ENCODE measurements around the gene WDR89.
"Not testable (repeated sequence)": the region's sequence is repeated elsewhere in the genome, so short reads cannot be mapped to it uniquely, and the experiment has no call there.

Gene WDR89

DNA sequence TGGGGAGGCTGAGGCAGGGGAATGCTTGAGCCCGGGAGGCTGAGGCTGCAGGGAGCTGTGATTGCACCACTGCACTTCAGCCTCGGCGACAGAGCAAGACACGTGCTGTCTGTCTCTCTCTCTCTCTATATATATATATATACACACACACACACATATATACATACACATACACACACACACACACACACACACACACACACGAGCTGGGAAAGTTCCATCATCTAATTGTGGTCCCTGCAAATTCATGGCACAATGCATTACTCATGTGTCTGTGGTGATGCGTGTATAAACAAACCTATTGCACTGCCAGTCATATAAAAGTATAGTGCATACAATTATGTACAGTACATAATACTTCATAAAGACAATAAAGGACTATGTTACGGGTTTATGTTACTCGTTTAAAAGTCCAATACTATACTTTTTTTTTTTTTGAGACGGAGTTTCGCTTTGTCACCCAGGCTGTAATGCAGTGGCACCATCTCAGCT is 36.6 kb downstream of the WDR89 start:
- DNase-seq = no peak
- in situ Hi-C loops (cut with MboI; ENCODE audit: low pct_unique_long_range_greater_than_20kb, low sequenced_read_pairs) = no loop called here

DNA sequence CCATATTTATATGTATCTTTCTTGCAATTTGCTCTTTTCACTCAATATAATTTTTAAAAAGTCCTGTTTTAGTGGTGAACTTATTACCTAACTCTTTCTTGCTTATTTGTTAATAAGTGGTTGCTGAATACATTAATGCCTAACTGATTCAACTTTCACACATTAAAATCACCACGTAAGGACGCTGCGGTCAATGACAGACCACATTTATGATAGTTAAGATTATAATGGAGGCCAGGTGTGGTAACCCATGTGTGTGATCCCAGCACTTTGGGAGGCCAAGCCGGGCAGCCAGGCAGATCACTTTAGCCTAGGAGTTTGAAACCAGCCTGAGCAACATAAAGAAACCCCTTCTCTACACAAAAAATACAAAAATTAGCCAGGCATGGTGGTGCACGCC is 37.0 kb downstream of the WDR89 start:
- in situ Hi-C loops (cut with MboI; ENCODE audit: low pct_unique_long_range_greater_than_20kb, low sequenced_read_pairs) = no loop called here
- no peak for DNase-seq

DNA sequence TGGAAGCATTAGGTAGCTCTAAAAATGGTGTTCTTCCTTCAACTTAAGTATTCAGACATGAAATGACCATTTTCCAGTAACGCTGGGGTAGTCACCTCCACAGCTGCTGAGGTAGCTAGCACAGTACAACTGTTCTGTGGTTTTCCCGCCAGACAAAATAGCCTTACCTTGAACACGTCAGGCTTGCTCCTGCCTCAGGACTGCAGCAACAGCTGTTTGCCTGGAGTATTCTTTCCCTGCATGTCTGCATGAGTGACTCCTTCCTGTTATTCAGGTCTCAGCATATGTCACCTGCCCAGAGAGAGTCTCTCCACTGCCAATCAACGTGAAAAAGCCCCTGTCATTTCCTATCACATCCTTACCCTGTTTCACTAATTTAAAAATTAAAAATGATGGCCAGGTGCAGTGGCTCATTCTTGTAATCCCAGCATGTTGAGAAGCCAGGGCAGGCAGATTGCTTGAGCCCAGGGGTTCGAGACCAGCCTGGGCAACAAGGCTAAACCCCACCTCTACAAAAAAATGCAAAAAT is 37.9 kb downstream of the WDR89 start:
- no peak for DNase-seq
- in situ Hi-C loops (cut with MboI; ENCODE audit: low pct_unique_long_range_greater_than_20kb, low sequenced_read_pairs) = no loop called here

DNA sequence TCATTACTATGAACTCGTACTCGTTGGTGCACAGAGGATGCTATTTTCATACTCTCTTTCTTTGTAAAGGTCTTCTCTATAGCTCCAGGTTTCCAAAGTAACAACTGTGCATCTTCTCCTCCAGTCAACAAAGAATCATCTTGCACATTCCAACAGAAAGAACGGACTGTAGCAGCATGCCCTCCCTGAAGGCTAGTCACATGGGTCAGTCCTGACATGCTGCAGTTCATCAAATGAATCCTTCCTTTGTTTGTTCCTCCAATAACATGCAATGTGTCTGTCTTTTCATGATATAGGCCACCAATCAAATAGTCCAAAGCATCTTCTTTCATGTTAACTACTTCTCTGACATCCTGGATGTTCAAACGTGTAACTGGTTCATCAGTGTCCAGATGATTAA is 42.9 kb downstream of the WDR89 start:
- in situ Hi-C loops (cut with MboI; ENCODE audit: low pct_unique_long_range_greater_than_20kb, low sequenced_read_pairs) = no loop called here
- no peak for DNase-seq

DNA sequence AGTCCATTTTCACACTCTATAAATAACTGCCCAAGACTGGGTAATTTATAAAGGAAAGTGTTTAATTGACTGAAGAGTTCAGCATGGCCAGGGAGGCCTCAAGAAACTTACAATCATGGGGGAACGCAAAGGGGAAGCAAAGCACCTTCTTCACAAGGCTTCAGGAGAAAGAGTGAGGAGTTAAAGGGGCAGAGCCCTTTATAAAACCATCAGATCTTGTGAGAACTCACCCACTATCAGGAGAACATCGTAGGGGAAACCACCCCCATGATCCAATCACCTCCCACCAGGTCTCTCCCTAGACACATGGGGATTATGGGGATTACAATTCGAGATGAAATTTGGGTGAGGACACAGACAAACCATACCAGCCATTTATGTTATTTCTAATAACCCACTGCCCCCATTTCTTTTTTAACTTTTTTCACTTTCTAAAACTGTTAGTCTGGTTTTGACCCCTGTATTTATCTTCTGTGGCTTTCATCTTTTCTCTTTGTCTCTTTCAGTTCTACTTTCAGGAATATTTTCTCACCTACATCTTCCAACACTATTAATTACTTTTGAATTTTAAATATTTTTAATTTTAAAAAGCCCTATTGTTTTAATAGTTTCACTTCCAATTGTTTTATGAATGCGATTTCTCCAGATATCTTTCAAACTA is 44.5 kb downstream of the WDR89 start:
- in situ Hi-C loops (cut with MboI; ENCODE audit: low pct_unique_long_range_greater_than_20kb, low sequenced_read_pairs) = no loop called here
- no peak for DNase-seq

DNA sequence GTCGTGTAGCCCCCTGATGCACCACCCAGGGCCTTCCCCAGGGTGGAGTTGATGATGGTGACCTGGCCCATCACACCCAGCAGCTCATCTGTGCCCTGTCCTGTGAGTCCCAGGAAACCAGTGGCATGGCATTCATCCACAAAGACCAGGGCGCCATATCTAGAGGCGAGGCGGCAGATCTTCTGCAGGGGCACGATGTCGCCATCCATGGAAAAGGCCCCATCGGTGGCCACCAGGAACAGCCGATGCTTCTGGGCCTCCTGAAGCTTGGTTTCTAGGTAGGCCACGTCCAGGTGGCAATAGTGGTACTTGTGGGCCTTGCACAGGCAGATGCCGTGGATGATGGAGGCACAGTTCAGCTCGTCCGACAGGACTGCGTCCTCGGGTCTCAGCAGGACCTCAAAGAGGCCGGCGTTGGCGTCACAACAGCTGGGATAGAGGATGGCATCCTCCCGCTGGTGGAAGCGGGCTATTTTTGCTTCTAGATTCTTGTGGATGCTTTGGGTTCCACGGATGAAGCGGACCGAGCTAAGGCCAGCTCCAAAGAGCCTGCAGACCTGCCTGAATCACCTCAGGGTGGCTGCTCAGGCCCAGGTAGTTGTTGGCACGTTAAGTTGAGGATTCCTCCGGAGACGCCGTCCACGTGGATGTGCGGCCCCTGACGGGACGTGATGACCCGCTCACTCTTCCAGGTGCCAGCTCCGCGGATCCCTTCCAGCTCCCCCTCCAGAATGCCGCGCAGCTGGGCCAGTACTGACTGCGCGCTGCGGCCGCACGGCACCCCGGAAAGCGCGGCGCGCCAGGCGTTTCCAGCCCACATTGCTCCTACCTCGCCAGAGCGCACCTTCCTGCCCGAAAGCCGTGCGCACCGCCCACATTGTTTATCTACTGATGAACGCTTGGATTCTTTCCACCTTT is 47.0 kb downstream of the WDR89 start:
- DNase-seq = no peak
- in situ Hi-C loops (cut with MboI; ENCODE audit: low pct_unique_long_range_greater_than_20kb, low sequenced_read_pairs) = no loop called here

DNA sequence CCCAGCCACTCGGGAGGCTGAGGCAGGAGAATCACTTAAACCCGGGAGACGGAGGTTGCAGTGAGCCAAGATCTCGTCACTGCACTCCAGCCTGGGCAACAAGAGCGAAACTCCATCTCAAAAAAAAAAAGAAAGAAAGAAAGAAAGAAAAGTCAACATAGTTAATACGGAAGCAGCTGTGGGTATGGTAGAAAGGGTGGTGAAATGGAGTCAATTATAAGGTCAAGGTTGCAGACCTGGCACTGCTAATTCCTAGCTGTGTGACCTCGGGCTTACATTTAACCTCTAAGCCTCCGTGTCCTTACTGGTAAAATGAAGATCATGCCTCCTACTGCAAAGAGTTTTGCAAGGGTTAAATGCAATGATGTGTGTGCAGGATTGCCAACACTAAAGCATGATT is 58.6 kb downstream of the WDR89 start:
- DNase-seq; in situ Hi-C loops (cut with MboI; ENCODE audit: low pct_unique_long_range_greater_than_20kb, low sequenced_read_pairs): not testable (repeated sequence)

DNA sequence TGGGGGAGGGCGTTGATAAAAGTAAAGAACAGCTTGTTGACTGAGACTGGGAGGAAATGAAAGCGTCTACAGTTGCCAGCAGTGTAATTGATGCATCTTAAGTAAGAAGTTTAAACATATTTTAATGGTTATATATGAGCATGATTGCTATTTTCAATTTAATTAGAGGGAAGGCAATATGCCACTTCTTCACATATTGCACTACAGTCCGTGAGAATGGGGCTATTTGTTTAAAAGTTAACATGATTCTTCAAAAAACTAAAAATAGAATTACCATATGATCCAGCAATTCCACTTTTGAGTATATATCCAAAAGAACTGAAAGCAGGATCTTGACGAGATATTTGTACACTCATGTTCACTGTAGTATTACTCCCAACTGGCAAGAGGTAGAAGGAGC is 60.2 kb downstream of the WDR89 start:
- no peak for DNase-seq
- in situ Hi-C loops (cut with MboI; ENCODE audit: low pct_unique_long_range_greater_than_20kb, low sequenced_read_pairs) = no loop called here

DNA sequence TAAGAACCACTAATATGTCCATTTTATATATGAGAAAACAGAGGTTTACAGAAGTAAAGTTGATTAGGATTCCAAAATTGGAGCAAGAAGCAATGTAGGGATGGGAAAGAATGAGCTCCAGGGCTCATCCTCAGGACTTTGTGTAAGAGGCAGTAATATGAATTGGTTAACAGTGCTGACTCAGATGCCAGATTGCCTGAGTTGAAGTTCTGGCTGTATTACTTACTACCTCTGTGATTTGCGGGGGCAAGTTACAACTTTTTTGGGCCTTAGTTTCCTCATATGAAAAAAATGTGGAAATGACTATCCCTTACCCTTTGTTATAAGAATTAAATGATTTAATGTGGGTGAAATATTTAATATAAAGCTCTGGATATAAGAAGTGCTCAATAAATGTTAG is 63.4 kb downstream of the WDR89 start:
- in situ Hi-C loops (cut with MboI; ENCODE audit: low pct_unique_long_range_greater_than_20kb, low sequenced_read_pairs) = no loop called here
- no peak for DNase-seq

DNA sequence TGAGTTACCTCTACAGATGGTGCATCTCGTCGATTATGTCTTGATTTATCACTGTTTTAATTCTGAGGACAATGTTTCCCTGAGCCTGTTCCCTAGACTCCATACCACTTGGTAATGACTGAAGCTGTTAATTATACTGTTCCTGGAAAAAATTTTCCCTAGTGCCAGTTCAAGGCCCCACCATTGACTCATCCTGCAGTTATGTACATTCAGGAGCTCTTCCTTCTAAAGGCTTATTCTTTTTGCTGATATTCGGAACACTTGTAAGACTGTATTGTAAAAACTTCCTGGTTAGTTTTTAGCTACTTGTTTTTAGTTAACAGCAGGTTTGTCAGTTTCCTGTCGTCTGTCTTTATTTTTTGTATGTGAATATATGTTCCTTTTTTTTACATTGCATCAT is 68.1 kb downstream of the WDR89 start:
- in situ Hi-C loops (cut with MboI; ENCODE audit: low pct_unique_long_range_greater_than_20kb, low sequenced_read_pairs) = no loop called here
- no peak for DNase-seq

DNA sequence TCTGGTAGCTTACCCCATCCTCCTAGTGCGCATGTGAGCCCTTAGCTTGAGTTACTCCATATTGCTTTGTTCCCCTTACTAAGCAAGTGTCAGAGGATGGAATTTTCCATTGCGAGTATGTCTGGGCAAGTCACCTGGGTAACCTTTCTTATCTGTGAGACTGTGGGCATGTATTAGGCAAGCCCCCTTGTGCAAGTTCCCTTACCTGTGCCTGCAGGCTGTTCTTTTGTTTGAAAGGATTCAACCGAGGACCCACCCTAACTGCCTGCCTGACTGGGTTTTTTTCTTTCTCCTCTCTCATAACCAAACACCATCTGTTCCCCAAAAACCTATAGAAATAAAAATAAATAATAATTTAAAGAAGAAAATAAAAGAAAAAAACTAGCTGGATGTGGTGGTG is 76.2 kb downstream of the WDR89 start:
- DNase-seq = no peak
- in situ Hi-C loops (cut with MboI; ENCODE audit: low pct_unique_long_range_greater_than_20kb, low sequenced_read_pairs) = no loop called here

DNA sequence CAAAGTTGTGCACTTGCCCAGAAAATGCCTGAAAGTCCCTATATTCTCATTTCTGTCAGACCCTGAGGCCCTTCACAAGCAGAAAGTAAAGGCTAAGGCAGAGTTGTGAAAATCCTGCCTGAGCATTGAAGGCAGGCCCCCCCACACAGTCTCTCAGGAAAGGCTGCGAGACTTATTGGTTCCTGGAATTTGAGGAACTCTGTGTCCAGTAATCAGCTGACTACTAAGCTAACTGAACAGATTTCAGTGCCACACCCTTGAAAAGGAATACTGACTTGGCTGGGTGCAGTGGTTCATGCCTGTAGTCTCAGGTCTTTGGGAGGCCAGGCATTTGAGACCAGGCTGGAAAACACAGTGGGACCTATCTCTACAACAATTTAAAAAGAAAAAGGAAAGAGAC is 77.4 kb downstream of the WDR89 start:
- DNase-seq = no peak
- in situ Hi-C loops (cut with MboI; ENCODE audit: low pct_unique_long_range_greater_than_20kb, low sequenced_read_pairs) = no loop called here

DNA sequence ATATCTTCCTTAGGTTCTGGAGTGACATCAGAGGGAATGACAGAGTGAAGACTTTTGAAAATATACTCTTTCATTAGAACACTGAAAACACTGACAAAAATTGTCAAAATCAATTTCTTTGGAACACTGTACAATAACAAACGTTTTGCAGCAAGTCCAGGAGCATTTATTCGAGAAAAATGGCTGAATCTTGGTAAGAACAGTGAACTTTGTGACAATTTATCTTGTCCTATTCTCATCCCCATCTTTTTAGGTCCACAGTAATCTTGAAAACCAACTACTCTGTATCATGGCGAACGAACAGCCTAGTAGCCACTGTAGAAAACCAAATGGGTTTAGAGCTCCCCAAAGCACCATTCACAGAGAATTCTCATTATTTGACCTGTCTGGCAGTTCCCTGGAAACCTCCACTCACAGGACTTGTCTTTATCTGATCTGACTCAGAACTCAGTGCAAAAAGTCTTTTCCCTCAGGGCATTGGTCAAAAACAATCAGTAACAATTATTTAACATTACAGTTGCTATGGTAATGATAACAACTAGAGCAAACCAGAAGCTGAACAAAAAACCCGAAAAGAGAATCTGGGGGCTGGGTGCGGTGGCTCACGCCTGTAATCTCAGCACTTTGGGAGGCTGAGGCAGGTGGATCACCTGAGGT is 78.2 kb downstream of the WDR89 start:
- in situ Hi-C loops (cut with MboI; ENCODE audit: low pct_unique_long_range_greater_than_20kb, low sequenced_read_pairs) = no loop called here

DNA sequence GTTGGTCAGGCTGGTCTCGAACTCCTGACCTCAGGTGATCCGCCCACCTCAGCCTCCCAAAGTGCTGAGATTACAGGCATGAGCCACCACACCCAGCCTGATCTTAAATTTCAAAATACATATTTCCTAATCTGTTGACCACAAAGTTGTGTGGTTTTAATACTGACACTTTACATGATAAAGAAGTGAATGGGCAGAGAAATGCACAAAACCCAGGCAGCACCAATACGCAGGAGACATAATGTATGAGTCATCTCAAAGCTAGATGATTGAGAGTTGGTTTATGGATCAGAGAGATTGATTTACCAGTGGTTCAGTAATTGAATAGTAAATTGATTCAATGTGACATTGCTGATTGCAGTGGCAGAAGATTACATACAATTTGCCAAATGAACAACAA is 79.3 kb downstream of the WDR89 start:
- no peak for DNase-seq
- in situ Hi-C loops (cut with MboI; ENCODE audit: low pct_unique_long_range_greater_than_20kb, low sequenced_read_pairs) = no loop called here

More for the DNA sequence above, 78.2 kb downstream of the WDR89 start:
- DNase-seq = no peak

DNA sequence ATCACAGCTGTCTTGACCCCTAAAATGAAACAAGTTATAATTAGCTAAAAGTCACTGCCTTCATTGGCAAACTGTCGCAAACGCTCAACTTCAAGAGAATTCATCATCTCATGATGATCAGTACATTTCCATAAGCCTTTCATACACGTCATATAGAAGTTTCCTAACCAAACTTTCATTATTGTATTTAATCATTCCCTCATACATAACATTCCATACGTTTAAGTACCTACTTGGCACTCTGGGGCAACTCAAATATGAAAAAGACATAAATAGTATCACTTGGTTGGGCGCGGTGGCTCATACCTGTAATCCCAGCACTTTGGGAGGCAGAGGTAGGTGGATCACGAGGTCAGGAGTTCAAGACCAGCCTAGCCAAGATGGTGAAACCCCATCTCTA is 86.1 kb downstream of the WDR89 start:
- in situ Hi-C loops (cut with MboI; ENCODE audit: low pct_unique_long_range_greater_than_20kb, low sequenced_read_pairs) = no loop called here
- DNase-seq = no peak

DNA sequence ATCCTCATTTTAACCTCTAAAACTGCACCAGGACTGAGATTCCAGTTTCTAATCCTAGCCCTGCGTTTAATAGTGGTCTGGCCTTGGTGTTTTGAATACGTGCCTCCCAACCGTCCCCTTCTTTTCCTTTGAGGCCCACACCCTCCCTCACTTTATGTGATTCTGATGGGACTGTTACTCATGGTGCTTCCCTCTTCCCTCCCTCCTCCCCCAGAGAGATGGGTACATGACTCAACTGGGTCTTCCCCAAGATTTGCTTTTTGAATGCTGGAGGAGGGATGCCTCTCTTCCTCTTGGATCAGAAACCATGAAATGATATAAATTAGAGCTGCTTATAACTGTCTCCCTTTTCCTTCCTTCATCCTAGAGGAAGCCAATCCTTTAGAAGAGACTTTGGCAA is 90.3 kb downstream of the WDR89 start:
- no peak for DNase-seq
- in situ Hi-C loops (cut with MboI; ENCODE audit: low pct_unique_long_range_greater_than_20kb, low sequenced_read_pairs) = no loop called here

DNA sequence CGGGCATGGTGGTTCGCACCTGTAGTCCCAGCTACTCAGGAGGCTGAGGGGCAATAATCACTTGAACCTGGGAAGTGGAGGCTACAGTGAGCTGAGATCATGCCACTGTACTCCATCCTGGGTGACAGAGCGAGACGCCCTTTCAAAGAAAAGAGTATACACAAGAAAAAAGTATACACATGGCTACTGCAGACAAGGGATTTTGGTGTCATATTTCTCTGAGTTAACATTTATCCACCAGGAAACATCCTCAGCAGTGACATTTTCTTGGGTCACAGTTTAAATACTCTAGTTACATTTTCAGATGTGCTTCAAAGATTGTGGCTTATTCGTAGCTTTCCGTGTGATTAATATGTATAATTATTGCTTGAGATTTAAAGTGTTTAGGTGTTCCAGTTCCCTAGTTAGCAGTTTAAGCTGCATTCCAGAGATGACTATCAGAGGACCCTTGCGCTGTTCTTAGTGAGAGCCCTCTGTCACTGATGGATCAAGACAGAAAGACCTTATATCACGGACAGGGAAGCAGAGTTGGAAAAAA is 93.8 kb downstream of the WDR89 start:
- in situ Hi-C loops (cut with MboI; ENCODE audit: low pct_unique_long_range_greater_than_20kb, low sequenced_read_pairs) = no loop called here
- DNase-seq = no peak

Data from KBM-7 (cell line).